HG02678 (cell line): ENCODE data around the gene LAMC3.

Experiments
- ATAC-seq: cut with Tn5 transposase; IDR thresholded peaks from one replicate; pipeline ENCODE4 v1.9.1; 2021; ENCODE audit warnings: mild to moderate bottlenecking, moderate library complexity; ENCODE audit not compliant: unreplicated experiment

The LAMC3 gene

DNA sequence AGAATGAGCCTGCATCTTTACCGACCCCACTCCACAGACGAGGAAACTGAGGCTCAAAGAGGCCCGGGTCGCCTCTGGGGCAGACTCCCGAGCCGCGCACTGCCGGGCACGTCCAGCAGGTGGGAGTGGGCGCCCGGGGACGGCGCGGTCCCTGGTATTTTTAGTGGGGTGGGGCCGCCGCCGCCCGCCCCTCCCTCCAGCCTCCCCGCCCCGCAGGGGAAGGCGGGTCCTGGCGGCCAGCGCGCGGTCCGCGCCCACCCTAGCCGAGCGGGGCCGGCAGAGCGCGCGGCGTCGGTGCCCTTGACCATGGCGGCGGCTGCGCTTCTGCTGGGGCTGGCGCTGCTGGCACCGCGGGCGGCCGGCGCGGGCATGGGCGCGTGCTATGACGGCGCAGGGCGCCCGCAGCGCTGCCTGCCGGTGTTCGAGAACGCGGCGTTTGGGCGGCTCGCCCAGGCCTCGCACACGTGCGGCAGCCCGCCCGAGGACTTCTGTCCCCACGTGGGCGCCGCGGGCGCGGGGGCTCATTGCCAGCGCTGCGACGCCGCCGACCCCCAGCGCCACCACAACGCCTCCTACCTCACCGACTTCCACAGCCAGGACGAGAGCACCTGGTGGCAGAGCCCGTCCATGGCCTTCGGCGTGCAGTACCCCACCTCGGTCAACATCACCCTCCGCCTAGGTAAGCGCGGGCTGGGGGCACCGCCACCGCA, at the start of gene LAMC3:
Gene LAMC3 (plus strand): TSS at position 266 of the 710 bp plus-strand sequence. CDS start 41 bp downstream, at position 307.
- ATAC-seq: no peak

DNA sequence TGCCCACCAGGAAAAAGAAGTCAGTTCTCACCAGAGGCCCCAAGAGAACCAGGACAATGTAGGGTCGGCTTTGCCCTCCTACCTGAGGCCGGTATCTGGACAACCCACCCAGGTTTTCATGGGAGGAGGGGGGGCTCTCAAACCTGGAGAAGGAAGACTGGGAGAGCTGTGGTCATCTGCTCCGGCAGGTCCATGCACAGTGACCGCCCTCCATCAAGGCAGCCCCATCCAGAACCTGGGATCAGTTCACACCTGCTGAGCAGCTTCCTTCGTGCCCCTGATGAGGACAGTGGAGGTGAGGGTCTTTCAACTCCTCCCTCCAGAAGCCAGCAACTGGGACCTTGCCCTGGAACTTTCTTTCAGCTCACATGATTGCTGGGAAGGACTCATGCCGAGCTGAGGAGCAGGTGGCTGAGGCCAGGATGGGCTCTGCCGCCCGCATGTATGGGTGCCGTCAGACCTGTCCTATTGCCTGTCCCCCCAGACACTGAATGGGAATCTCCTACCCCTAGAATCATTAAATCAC, 49.1 kb upstream of the LAMC3 start:
- ATAC-seq: no peak

DNA sequence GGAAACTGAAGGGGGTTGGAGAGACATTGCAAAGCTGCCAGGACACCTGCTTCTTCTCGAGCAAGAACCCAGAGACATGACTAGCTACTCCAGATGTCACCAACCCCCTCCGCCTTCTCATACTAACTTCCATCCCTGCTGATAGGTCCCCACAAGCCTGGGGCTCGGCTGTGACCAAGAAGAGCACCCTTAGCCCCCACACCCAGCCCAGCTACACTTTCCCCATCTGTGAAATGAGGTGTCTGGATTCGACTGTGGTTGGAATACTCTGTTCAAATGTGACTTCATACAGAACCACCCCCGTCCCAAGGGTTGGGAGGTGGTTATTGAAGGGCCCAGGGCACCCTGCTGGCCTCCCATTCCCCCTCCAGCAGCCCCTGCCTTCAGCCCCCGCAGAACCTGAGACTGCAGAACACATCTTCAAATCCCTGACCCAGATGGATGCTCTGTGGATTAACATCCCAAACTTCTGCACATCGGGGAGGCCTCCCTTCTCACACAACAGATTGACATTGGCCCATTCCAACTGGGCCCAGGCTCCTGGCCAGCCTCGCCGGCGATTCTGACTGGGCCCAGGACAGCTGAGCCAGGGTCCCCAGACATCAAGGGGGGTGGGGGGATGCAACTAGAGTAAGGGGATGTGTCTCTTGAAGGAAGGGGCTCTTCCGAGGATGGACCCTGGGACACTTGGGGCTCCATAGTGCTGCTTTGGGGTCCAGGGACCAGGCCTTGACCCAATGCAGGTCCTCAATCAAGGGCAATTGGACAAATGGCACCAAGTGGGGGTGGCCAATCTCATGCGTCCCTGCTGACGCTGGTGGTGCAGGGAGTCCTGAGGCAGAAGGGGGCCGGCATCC, 48.2 kb upstream of the LAMC3 start:
- ATAC-seq: no peak

DNA sequence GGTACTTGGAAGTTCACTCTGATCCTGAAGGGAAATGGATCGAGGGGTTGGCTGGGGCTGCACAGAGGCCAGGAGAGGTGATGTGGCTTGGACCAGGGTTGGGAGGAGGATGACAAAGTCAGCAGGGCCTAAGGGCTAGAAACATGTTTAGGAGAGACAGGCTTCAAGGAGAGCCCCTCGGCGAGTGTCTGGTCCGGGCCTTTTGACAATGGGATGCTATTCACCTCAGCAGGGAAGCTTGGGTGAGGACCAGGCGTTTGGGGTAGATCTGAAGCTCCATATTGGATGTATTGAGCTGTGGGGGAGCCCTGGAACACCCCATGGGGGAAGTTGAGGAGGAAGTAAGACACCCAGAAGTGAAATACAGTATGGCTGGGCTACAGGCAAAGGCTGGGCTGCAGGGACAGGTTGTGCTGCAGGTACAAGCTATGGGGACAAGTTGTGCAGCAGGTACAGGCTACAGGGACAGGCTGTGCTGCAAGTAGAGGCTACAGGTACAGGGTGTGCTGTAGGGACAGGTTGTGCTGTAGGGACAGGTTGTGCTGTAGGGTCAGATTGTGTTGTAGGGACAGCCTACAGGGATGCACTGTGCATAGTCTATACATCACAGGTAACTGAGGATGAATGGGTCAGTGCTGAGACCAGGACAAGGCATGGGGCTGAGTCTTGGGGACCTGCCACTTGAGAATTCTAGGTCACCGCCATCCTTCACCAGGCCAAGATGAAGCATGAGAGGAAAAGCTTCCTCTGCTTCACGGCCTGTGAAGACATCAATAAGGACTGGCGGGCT, 47.3 kb upstream of the LAMC3 start:
- no peak for ATAC-seq

DNA sequence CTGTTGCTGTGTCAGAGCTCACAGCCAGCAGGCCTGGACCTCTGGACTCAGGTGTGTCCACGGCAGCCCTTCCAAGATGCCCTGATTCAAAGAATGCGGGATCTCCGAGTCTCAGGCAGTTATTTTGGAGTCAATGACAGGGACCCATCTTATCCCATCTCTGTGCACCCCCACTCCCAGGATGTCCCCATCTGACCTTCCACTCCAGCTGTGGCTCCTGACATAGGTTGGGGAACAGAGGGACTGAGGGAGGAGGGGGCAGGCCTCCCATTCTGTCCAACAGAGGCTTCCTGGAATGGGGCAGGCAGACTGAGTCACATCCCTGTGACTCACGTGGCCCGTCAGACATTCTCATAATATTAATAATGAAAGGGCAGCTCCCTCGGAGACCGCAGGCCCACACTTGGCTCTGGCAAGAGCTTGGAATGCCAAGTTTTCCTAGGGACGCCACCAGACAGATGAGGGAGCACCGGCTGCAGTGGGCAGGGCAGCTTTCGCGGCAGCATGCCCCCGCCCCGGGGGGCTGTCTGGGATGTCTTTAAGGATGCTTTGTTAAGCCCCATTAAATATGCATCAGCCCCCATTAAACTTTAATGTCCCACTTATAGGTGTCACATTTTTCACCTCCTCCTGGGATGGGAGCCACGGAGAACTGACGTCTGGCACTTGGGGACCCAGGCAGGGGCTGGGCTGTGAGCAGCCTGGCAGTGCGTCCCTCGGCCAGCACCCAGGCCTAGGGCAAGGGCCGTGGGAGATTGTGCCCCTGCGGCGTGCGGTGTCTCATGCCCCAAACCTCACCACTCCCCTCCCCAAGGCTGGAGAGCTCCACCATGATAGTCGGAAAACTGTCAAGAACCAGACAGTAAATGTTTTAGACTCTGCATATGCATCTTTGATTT, 46.3 kb upstream of the LAMC3 start:
- ATAC-seq: no peak

DNA sequence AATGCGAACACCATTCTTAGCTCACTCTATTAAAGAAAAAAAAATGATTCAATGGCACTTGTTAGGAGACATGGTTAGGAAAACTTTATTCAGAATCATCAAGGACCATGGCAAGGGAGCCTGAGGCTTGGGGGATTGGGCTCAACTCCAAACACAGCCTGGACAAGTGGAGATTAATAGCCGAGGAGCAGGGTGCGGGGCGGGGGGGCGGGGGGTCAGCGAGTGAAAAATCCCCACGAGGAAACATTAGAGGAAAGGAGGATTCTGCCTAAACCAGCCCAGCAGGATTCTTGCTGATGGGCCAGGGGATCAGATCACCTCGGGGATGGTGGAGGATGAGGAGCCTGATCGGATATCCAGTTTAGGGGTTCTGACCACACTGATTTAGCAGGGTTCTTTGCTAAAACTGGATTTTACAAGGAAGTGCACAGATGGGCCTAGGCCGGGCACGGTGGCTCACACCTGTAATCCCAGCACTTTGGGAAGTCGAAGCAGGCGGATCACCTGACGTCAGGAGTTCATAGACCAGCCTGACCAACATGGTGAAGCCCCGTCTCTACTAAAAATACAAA, 45.6 kb upstream of the LAMC3 start:
- ATAC-seq: no peak

DNA sequence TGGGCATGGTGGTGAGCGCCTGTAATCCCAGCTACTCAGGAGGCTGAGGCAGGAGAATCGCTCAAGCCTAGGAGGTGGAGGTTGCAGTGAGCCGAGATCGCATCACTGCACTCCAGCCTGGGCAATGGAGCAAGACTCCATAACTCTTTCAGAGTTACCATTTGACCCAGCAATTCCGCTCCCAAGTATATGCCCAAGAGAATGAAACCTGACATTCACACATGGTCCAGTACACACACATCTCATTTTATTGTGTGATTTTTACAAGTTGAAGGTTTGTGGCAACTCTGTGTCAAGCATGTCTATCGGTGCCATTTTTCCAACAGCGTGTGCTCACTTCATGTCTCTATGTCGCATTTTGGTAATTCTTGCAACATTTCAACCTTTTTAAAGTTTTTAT, 45.1 kb upstream of the LAMC3 start:
- no peak for ATAC-seq

DNA sequence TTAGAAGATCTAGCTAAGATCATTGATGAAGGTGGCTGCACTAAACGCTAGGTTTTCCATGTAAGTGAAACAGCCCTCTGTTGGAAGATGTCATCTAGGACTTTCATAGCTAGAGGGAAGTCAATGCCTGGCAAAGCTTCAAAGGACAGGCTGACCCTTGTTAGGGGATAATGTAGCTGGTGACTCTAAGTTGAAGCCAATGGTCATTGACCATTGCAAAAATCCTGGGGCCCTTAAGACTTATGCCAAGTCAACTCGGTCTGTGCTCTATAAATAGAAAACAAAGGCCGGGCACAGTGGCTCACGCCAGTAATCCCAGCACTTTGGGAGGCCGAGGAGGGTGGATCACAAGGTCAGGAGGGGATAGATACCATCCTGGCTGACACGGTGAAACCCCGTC, 43.3 kb upstream of the LAMC3 start:
- ATAC-seq: no peak

DNA sequence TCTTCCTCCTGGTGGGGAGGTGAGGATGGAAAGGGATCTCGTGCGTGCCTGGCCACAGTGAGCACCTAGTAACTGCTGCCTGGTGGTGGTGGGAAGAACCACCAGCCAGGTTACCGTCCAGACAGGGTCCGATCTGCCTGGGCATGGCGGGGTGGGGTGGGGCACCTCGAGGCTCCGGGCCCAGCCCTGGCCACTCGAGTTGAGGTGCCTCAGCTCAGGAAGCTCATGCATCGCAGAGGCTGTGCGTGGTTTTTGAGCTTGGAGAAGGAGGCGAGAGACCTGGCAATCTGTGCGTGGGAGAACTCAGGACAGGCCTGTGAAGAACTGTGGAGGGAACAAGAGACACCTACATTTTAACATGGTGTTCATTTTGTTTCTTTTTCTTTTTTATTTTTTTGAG, 38.9 kb upstream of the LAMC3 start:
- no peak for ATAC-seq

DNA sequence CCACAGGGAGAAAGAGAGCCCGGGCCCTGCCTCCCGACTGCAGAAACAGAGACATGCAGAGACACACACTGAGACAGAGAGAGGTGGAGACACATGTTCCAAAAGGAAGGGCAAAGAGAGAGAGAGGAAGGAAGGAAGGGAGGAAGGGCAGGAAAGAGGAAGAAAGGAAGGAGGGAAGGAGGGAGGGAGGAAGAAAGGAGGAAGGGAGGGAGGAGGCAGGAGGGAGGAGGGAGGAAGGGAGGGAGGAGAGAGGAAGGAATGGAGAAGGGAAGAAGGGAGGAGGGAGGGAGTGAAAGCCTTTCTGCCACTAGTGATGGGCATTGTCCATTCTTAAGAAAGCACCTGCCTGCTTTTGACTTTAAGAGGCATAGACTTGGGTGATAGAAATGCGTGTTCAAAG, 38.1 kb upstream of the LAMC3 start:
- ATAC-seq: no peak

DNA sequence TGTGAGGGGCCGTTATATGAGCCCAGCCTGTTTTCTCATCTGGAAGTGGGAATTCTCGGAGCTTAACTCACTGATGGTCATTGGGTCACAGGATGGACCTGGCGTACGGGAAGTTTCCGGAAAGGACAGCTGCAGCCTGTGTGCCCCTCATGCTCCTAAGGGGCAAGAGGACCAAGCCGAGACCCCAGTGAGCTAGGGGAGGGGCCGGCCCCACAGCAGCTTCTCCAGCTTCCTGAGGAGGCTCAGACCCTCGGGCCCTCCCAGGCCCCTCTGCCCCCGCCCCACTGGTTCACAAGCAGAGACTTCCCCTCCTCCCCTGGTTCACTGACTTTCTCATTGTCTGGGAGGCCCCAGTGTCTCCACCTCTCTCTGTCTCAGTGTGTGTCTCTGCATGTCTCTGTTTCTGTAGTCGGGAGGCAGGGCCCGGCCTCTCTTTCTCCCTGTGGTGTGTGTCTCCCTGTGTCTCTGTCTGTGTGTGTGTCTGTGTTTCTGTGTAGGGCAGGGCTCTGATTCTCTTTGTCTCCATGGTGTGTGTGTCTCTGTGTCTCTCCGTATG, 37.6 kb upstream of the LAMC3 start:
- ATAC-seq: no peak

DNA sequence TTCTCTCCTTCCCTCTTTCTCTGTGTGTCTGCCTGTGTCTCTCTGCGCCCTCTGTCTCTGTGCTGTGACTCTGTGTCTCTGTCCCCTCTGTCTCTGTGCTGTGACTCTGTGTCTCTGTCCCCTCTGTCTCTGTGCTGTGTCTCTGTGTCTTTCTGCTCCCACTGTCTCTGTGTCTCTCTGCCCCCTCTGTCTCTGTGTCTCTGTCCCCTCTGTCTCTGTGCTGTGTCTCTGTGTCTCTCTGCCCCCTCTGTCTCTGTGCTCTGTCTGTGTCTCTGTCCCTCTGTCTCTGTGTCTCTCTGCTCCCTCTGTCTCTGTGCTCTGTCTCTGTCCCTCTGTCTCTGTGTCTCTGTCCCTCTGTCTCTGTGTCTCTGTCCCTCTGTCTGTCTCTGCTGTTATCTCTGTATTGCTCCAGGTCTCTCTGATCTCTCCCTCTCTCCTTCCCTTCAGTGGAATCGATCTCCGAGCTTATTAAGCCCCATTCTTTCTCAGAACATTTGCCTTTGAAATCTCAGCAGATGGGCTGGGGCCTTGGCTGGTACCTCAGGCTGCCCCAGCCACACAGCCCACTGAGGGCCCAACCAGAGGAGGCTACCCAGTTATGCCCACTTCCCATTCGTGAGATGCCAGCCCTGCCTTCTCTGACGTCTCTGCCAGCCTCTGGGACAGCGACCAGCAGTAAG, 36.6 kb upstream of the LAMC3 start:
- no peak for ATAC-seq

DNA sequence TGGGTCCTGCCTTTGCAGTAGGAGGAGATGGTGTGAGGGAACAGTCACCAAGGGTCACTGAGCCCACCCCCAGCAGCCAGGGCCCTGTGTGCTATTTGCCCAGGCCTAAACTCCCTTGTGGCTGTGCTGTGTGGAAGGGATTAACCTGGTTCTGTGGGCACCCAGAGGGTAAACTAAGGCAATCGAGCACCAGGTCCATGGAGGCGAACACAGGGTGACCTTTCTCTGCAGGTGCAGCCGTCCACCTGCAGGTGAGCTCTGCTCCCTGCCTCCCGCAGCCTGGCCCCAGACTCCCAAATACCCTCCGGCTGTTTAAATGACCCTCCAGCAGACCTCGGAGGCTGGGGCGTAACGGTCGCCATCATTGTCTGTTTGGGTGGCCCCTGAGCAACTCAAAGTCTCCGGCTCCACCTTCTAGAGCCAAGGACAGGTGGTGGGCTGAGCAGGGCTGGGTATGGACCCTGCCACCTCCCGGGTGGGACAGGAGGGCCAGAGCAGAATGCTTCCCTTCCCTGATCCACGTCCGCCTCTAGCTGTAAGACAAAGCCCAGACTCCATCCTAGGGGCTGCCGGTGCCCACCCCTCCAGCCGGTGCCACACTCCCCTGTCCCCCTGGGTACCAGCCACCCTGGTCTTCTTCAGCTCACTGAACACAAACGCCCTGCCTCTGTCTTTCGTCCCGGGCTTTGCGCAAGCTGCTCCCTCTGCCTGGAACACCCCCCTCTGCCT, 35.9 kb upstream of the LAMC3 start:
- no peak for ATAC-seq

DNA sequence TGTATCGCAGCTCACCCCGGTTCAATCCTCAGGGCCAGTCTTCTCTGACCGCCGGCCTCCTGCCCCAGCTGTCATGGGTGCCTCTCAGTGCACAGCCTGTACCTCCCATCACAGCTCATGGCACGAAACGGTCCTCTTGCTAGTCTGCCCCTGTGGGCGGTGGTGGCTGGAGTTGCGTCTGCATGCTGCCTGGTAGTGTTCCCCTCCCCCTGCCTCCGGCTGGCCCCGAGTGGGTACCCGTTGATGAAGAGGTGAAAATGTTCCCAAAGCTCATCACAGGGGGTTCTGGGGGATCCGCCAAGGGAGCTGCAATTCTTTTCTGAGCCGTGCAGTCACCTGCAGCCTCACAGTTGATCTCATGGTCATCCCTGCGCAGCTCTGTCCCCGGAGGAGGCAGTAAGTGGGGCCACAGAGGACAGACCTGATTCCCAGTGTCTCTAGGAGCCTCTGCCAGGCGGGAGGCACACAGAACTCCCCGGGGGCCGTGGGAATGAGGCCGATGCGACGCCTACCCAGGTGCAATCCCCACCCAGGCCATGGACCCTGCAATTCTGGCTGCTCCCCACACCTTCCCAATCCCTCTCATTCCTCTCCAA, 35.2 kb upstream of the LAMC3 start:
- no peak for ATAC-seq

DNA sequence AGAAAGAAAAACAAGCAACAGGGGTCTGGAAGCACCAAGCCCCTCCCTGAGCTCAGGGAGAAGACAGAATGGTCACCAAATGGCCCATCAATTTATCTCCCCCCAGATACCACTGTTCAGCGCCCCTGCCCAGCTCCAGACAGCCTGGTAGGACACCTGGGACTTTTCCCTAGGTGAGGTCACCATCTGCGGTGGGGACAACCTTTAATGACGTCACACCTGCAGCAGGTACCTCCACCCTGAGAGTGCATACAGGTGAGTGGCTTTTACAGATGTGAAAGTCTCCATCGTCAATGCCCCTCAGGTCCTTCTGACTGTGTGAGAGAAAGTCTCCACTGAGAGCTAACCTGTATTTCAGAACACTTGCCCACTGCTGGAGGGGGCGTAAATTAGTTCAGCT, 34.3 kb upstream of the LAMC3 start:
- no peak for ATAC-seq

DNA sequence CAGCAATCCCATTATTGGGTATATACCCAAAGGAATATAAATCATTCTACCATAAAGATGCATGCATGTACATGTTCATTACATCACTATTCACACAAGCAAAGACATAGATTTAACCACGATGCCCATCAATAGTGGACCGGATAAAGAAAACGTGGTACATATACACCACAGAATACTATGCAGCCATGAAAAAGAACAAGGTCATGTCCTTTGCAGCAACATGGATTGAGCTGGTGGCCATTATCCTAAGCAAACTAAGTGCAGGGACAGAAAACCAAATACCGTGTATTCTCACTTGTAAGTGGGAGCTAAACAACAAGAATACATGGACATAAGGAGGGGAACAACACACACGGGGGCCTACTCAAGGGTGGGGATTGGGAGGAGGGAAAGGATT, 33.8 kb upstream of the LAMC3 start:
- ATAC-seq: no peak

DNA sequence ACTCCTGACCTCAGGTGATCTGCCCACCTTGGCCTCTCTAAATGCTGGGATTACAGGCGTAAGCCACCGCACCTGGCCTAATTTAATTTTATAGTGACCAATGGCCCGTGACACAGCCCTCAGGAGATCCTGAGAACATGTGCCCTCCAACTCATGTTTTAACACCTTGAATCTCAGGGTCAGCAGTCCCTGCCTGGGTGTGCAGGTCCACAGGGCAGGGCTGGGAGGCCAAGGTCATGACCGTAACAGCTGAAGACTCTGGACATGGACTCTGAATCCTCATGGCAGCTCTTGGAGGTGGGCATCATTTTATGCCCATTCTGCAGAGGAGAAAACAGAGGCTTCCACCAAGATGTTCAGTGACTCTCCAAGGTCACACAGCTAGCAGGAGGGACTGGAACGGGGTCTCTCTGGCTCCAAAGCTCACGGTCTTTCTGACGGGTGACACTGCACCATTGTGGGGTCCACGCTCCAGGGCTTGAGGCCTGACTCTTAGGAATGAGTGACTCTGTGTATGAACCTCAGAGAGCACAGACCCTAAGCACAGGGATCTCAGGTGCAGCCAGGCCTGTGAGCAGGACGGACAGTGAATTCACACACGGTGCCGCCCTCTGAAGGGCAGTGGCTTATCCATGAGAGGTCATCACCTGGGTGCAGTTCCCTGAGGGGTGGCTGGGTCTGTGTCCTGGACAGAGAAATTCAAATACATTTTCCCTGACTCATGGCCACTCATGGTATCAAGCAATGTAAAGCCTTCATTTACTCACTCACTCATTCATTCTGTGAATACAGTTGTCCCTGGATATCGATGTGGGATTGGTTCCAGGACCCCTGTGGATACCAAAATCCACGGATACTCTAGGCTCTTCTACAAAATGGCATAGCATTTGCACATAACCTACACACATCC, 32.8 kb upstream of the LAMC3 start:
- ATAC-seq: no peak
